HEK293T (cell line): ENCODE results near the gene SDHAF3.

Source experiments
- CTCF ChIA-PET: fragments of 350-600 bp; formaldehyde crosslinking; extraction: SDS; loops from one replicate; lab custom pipeline; 2021; ENCODE audit warnings: antibody characterized with exemption, inconsistent platforms; lab: Yijun Ruan, JAX
- POLR2A ChIA-PET: fragments of 350-600 bp; formaldehyde crosslinking; extraction: SDS; loops from one replicate; lab custom pipeline; 2020; ENCODE audit warnings: antibody characterized with exemption, inconsistent platforms; lab: Yijun Ruan, JAX
- DNase-seq: peaks from one replicate; pipeline ENCODE4 v3.0.0; 2012; ENCODE audit warnings: mixed read lengths; ENCODE audit errors: extremely low spot score
- ARNT ChIP-seq: fragments of 450-650 bp; IDR thresholded peaks from 2 replicates; pipeline ENCODE4 v1.6.1; 2017; ENCODE audit warnings: mild to moderate bottlenecking
- BHLHE40 ChIP-seq: fragments of 450-650 bp; IDR thresholded peaks from 2 replicates; pipeline ENCODE4 v1.6.1; 2016; ENCODE audit warnings: mild to moderate bottlenecking, moderate library complexity, borderline replicate concordance
- CTBP1 ChIP-seq: fragments of 450-650 bp; IDR thresholded peaks from 2 replicates; pipeline ENCODE4 v1.6.1; 2016; ENCODE audit warnings: borderline replicate concordance
- ELF4 ChIP-seq: fragments of 450-650 bp; IDR thresholded peaks from 2 replicates; pipeline ENCODE4 v1.6.1; 2017; ENCODE audit warnings: antibody characterized with exemption
- FOXA1 ChIP-seq: fragments of 450-650 bp; IDR thresholded peaks from 2 replicates; pipeline ENCODE4 v1.6.1; 2016; ENCODE audit warnings: mild to moderate bottlenecking
- FOXK2 ChIP-seq: fragments of 450-650 bp; IDR thresholded peaks from 2 replicates; pipeline ENCODE4 v1.6.1; 2016; ENCODE audit warnings: mild to moderate bottlenecking
- FOXM1 ChIP-seq: fragments of 450-650 bp; IDR thresholded peaks from 2 replicates; pipeline ENCODE4 v1.6.1; 2017; ENCODE audit warnings: mild to moderate bottlenecking, borderline replicate concordance
- HDGF ChIP-seq: fragments of 450-650 bp; IDR thresholded peaks from 2 replicates; pipeline ENCODE4 v1.6.1; 2017; ENCODE audit warnings: antibody characterized with exemption, borderline replicate concordance
- L3MBTL2 ChIP-seq: fragments of 450-650 bp; conservative IDR thresholded peaks from 2 replicates; pipeline ENCODE4 v1.6.1; 2016; ENCODE audit warnings: mild to moderate bottlenecking
- LEF1 ChIP-seq: fragments of 450-650 bp; IDR thresholded peaks from 2 replicates; pipeline ENCODE4 v1.6.1; 2017; ENCODE audit warnings: mild to moderate bottlenecking, borderline replicate concordance
- NFRKB ChIP-seq: fragments of 450-650 bp; IDR thresholded peaks from 2 replicates; pipeline ENCODE4 v1.6.1; 2016; ENCODE audit warnings: mild to moderate bottlenecking, moderate library complexity
- PKNOX1 ChIP-seq: fragments of 450-650 bp; IDR thresholded peaks from 2 replicates; pipeline ENCODE4 v1.6.1; 2016
- SP1 ChIP-seq: fragments of 450-650 bp; IDR thresholded peaks from 2 replicates; pipeline ENCODE4 v1.6.1; 2017
- SUZ12 ChIP-seq: fragments of 450-650 bp; IDR thresholded peaks from 2 replicates; pipeline ENCODE4 v1.6.1; 2016; ENCODE audit warnings: mild to moderate bottlenecking
- TARDBP ChIP-seq: fragments of 450-650 bp; IDR thresholded peaks from 2 replicates; pipeline ENCODE4 v1.6.1; 2016
- ZNF384 ChIP-seq: fragments of 450-650 bp; IDR thresholded peaks from 2 replicates; pipeline ENCODE4 v1.6.1; 2016

The SDHAF3 gene

GRCh38 chr7:97126483-97127171 is 9.1 kb downstream of the SDHAF3 start:
- TF ChIP-seq BHLHE40 (no peak), TARDBP (no peak), FOXK2 (no peak), FOXM1 (no peak), ELF4 (no peak), SP1 (no peak), ZNF384 (no peak), CTBP1 (no peak), L3MBTL2 (no peak), PKNOX1 (no peak), FOXA1 (no peak), HDGF (no peak), LEF1 (no peak), SUZ12 (no peak), NFRKB (no peak), ARNT (no peak)
- DNase-seq, result no peak
- CTCF ChIA-PET, result no interaction called here
- POLR2A ChIA-PET, result no interaction called here

DNA sequence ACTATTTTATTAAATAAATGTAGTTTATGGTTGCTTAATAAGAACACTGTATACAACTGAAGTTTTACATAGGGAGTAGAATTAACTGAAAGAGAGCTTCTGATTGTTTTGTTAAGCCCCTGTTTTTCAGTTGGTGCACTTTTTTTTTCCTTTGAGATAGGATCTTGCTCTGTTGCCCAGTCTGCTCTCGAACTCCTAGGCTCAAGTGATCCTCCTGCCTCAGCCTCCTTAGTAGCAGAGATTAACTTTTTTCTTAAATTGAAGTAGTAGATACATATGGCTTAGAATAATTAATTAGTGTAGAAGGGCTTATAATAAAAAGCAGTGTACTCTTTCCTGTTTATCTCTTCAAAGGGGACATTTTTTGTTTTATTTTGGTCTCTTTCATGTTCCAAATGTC is 11.2 kb downstream of the SDHAF3 start:
- ChIA-PET POLR2A (interaction anchor here (2.3 kb wide), 1 partner anchor 11 kb away, joined by 12 read pairs; the partner anchor contains the start of gene SDHAF3), CTCF (no interaction called here)
- DNase-seq, result no peak
- TF ChIP-seq FOXK2 (no peak), BHLHE40 (no peak), L3MBTL2 (no peak), FOXA1 (no peak), LEF1 (no peak), SP1 (no peak), CTBP1 (no peak), SUZ12 (no peak), PKNOX1 (no peak), ZNF384 (no peak)

- ChIA-PET CTCF (interaction anchor here (0.6 kb wide), 1 partner anchor 714 kb away, joined by 3 read pairs; no protein-coding TSS in a partner anchor), POLR2A (interaction anchor here (2.3 kb wide), 1 partner anchor 13 kb away, joined by 12 read pairs; the partner anchor contains the start of gene SDHAF3)
- TF ChIP-seq NFRKB (no peak), BHLHE40 (no peak), ARNT (no peak), CTBP1 (no peak), FOXA1 (no peak), TARDBP (no peak), FOXM1 (no peak), SUZ12 (no peak), ELF4 (no peak), L3MBTL2 (no peak), FOXK2 (no peak), SP1 (no peak)
- no peak for DNase-seq
Measured at GRCh38 chr7:97130417-97131139, 13.1 kb downstream of the SDHAF3 start.

DNA sequence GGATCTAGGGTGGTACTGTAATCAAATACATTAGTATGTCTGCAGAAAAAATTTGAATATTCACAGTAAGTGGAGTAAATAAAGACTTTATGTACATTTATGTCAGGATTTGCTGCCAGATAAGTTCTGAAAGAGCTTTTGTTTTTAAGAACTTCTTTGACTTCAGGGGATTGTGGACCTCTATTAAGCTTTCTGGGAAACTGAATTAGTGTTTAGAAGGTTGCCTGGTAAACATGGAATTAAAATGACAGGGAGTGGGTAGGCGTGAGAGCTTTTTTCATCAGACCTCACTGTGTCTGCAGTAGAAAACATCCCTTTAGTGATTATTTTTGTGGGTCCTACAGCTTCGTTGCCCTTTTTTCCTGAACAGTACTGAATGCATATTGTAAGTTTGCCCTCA is 15.7 kb downstream of the SDHAF3 start:
- CTCF ChIA-PET, result no interaction called here
- POLR2A ChIA-PET, result interaction anchor here (2.1 kb wide), 1 partner anchor 16 kb away, joined by 10 read pairs; the partner anchor contains the start of gene SDHAF3
- TF ChIP-seq FOXK2 (no peak), L3MBTL2 (no peak), ARNT (no peak), NFRKB (no peak), PKNOX1 (no peak), CTBP1 (no peak), ZNF384 (no peak), BHLHE40 (no peak), SP1 (no peak), FOXM1 (no peak), FOXA1 (no peak), LEF1 (no peak), SUZ12 (no peak)
- no peak for DNase-seq

DNA sequence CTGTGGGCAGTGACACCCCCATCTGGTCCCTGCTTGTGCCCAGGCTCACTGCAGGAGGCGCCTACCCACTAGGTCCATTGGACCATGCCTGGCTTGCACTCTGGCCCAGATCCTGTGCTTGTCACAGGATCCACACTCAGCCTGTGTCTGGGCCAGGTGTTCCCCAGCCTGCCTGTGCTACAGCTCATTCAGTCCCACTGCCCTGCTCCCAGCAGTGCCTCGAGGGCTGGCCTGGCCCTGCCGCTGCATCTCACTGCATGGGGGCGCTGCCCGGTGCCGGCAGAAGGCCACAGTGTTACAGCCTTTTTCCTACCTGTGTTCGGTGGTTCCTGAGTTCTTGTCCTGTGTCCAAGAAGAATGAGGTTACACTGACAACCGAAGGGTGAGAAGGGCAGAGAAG is 21.3 kb downstream of the SDHAF3 start:
- CTCF ChIA-PET, result no interaction called here
- POLR2A ChIA-PET, result no interaction called here
- TF ChIP-seq ZNF384 (no peak), LEF1 (no peak), BHLHE40 (no peak), PKNOX1 (no peak), FOXM1 (no peak)
- DNase-seq, result no peak

GRCh38 chr7:97145068-97145467 is 27.6 kb downstream of the SDHAF3 start:
- CTCF ChIA-PET, result interaction anchor here (0.7 kb wide), 1 partner anchor 1170 kb away, joined by 3 read pairs; no protein-coding TSS in a partner anchor
- POLR2A ChIA-PET, result no interaction called here
- DNase-seq, result no peak
- TF ChIP-seq PKNOX1 (no peak), FOXA1 (no peak), L3MBTL2 (no peak), LEF1 (no peak), HDGF (no peak), ARNT (no peak)
